Measurements from ENCODE around the gene NFIX. TPM values are rescaled to one million over a fixed set of nuclear protein-coding genes. Genes with fewer than 3 reads are reported as not detected.
A peak's percentile ranks its signal among the peaks of the same experiment; 100 is the strongest.

Gene NFIX
- total and polyA plus RNA-seq, 9 of the 15 experiments (the other 6 are each of a cell fraction or from before 2014, with no cell fraction given): 0.28 to 26.8 (median 5.4) TPM

- TF ChIP-seq HINFP (tag; conservative IDR thresholded peaks at IDR 0.05; ENCODE audit: low read depth) (no peak), CBX3 (IDR thresholded peaks at IDR 0.05; ENCODE audit: borderline replicate concordance in 1 of 2, low read length in 2 of 2) (no peak), TAF15 (IDR thresholded peaks at IDR 0.05; ENCODE audit: low read depth, low read length) (no peak), ZNF197 (CRISPR knock-in tag; IDR thresholded peaks at IDR 0.05; ENCODE audit: low read depth) (no peak), ESRRB (CRISPR knock-in tag; IDR thresholded peaks at IDR 0.05; ENCODE audit: borderline replicate concordance) (no peak; the same call in 1 of the 2 replicates), HCFC1 (IDR thresholded peaks at IDR 0.05; ENCODE audit: low read depth, low read length) (peak; percentile 77), MAZ (CRISPR knock-in tag; conservative IDR thresholded peaks at IDR 0.05 in 1 of 2, IDR thresholded peaks at IDR 0.05 in 1 of 2) (peak; percentile 75 to 93), ELF2 (CRISPR knock-in tag; IDR thresholded peaks at IDR 0.05) (peak; percentile 89), ZNF507 (tag; conservative IDR thresholded peaks at IDR 0.05) (no peak), ZBTB17 (CRISPR knock-in tag; IDR thresholded peaks at IDR 0.05) (peak; percentile 84), SRSF1 (IDR thresholded peaks at IDR 0.05; ENCODE audit: low read depth, low read length) (no peak), FOXJ3 (CRISPR knock-in tag; IDR thresholded peaks at IDR 0.05) (no peak), ZZZ3 (IDR thresholded peaks at IDR 0.05) (no peak), RBM25 (IDR thresholded peaks at IDR 0.05; ENCODE audit: low read depth, low read length, severe bottlenecking) (no peak), CTBP1 (IDR thresholded peaks at IDR 0.05; ENCODE audit: borderline replicate concordance) (peak; percentile 87), NFRKB (IDR thresholded peaks at IDR 0.05; ENCODE audit: low read depth) (no peak; the same call in 1 of the 2 replicates), GTF3C2 (IDR thresholded peaks at IDR 0.05; ENCODE audit: borderline replicate concordance, extremely low read depth, insufficient read length) (no peak), RBM15 (IDR thresholded peaks at IDR 0.05; ENCODE audit: insufficient read depth, low read length) (no peak), MXI1 (IDR thresholded peaks at IDR 0.05; ENCODE audit: low read depth, low read length) (no peak), E2F3 (CRISPR knock-in tag; IDR thresholded peaks at IDR 0.05) (peak; percentile 89), HNRNPK (IDR thresholded peaks at IDR 0.05; ENCODE audit: low read depth, low read length, poor library complexity, severe bottlenecking) (no peak), KDM5B (IDR thresholded peaks at IDR 0.05; ENCODE audit: insufficient replicate concordance, low read depth, low read length) (peak; percentile 80), CREBBP (IDR thresholded peaks at IDR 0.05; ENCODE audit: low read depth, low read length) (no peak), PRPF4 (IDR thresholded peaks at IDR 0.05; ENCODE audit: insufficient read depth, low read depth, low read length, poor library complexity, severe bottlenecking) (peak; percentile 76), HDAC8 (tag; IDR thresholded peaks at IDR 0.05) (no peak; the same call in 1 of the 2 replicates)
These were observed 49.7 kb upstream of the NFIX start, which contains the start of gene RAD23A (continued) for GRCh38 chr19:12945479-12946091.
